Superior temporal gyrus (tissue), 1 donor: ENCODE measurements around the gene PDGFRB.

Experiments
- DNase-seq: peaks from one replicate; pipeline ENCODE4 v3.0.0-alpha.2; 2016; ENCODE audit errors: extremely low spot score

PDGFRB gene

GRCh38 chr5:150066901-150067396 lies 88.7 kb downstream of the PDGFRB start:
- no peak for DNase-seq

- no peak for DNase-seq
Measured at GRCh38 chr5:150066436-150066835, 89.2 kb downstream of the PDGFRB start.

GRCh38 chr5:150065886-150066285 lies 89.8 kb downstream of the PDGFRB start:
- DNase-seq: no peak

- DNase-seq: no peak
Measured at GRCh38 chr5:150065346-150065745, 90.3 kb downstream of the PDGFRB start.

GRCh38 chr5:150064681-150065220 lies 90.9 kb downstream of the PDGFRB start:
- DNase-seq: no peak
